Left forelimb (tissue), 1 donor: ENCODE results near the gene NNT.
"Not testable (repeated sequence)": the region's sequence is repeated elsewhere in the genome, so short reads cannot be mapped to it uniquely, and the experiment has no call there.

ENCODE experiments used
- DNase-seq: peaks from one replicate; pipeline ENCODE4 v3.0.0-alpha.2; 2018; ENCODE audit warnings: low spot score

Gene NNT

DNA sequence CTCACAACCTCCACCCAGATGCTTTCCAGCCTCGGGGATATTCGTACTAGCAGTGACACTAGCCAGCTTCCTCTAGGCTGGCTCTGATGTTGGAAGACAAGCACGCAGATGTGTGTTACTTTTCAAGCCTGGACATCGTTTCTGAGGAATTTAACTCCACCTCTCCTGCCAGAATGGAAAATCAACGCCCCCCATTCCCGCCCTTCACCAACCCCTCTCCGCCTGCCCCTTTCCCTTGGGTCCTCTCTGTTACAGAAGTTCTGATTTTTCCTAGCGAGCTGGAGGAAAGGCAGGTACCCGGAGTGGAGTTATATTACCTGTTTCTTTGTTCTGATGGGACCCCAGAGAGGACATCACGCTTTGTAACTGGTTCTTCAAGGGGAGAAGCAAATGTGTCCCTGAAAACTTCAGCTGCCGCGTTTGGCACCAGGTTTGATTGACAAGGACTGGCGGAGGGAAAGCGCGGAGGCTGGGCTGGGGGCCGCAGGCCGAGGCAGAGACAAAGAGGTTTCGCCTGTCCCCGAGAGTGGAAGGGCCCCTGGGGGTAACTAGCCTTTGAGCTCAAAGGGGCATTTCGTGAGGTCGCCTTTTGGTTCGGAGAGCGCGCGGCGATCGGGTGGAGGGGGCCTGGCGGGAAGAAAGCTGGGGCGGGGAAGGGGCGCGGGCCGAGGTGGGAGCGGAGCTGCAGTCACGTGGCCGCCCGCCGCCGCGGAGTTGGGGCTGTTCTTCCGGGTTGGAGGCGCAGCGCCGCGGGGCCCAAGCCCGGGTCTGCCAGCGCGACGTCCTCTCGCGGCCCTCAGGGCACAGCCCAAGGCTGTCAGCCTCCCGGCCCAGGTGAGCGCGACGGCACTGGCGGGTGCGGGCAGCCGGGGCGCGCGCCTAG, at the start of gene NNT:
NNT (plus strand) TSS at position 720 of the 883 bp plus-strand sequence. CDS start 6,016 bp downstream, outside the sequence.
- peak; percentile 90 for DNase-seq

DNA sequence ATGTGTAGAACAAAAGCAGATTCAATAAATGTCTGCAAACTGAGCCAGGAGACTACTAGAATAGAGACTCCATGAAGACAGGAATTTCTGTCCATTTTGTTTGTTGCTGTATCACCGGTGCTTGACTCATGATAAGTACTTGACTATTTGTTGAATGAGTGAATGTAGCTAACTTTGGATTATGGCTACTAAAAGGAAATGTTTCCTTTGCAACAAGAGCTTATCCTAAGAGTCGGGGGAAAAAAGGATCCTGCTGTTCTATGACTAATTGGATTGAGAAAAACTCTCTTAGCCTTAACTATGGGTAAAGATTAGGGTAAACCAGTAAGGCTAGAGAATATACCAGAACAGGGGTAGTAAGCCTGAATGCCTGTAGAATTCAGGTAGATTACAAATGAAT, 49.6 kb upstream of the NNT start:
- DNase-seq: no peak

DNA sequence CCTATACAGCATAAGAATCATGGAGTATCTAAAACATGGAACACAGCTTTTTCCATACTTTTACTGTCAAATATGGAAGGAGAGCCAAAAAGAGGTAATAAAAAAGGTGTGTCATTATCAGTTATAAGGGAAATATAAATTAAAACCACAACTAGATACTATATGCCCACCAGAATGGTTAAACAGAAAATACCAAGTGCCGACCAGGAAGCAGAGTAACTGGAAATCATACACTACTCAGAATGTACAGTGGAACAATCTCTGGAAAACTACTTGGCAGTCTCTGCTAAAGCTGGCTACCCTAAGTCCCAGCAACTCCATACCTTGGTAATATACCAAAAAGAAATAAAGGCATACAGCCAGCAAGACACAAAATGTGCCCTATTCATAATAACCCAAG, 48.5 kb upstream of the NNT start:
- DNase-seq: no peak

- DNase-seq: peak; percentile 76
Observed at GRCh38 chr5:43555895-43556606, 46.9 kb upstream of the NNT start.

- not testable (repeated sequence) for DNase-seq
Observed at GRCh38 chr5:43556607-43556856, 46.4 kb upstream of the NNT start.

- peak; percentile 92 for DNase-seq
Observed at GRCh38 chr5:43556857-43557542, 46.0 kb upstream of the NNT start, which contains the start of gene PAIP1. Gene PAIP1, minus strand, starts transcription at chr5:43557077. Its CDS starts 231 bp downstream, at chr5:43556846.

DNA sequence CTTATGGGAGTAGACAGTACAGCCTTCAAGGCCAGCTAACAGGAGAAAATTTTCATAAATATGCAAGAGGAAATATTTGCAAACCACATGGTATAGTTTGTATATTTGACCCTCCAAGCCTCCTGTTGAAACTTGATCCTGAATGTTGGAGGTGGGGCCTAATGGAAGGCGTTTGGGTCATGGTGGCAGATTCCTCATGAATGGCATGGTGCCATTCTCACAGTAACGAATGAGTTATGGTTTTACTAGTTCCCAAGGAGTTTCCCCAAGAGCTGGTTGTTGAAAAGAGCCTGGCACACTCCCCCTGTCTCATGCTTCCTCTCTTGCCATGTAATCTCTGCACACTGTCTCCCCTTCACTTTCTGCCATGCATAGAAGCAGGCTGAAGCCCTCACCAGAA, 42.9 kb upstream of the NNT start:
- DNase-seq: no peak

DNA sequence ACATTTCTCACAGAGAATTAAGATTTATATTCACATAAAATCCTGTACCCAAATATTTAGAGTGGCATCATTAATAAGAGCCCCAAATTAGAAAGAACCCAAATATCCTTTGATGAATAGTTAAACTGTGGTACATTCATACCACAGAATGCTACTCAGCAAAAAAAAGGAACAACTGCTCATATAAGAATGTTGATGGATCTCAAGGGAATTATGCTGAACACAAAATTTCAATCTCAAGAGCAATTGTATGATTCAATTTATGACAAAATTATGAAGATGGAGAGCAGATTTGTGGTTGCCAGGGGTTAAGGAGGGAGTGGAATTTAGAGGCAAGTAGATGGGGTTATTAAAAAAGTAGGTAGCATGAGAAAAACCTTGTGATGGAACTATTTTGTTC, 41.6 kb upstream of the NNT start:
- no peak for DNase-seq

- DNase-seq: no peak
Observed at GRCh38 chr5:43563321-43563720, 39.7 kb upstream of the NNT start.

- no peak for DNase-seq
Observed at GRCh38 chr5:43564289-43564850, 38.6 kb upstream of the NNT start.

GRCh38 chr5:43565043-43565442, 37.9 kb upstream of the NNT start:
- DNase-seq: no peak

GRCh38 chr5:43567967-43568366, 35.0 kb upstream of the NNT start:
- no peak for DNase-seq

- DNase-seq: no peak
Observed at GRCh38 chr5:43569236-43569746, 33.7 kb upstream of the NNT start.

- no peak for DNase-seq
Observed at GRCh38 chr5:43570450-43571158, 32.4 kb upstream of the NNT start.

DNA sequence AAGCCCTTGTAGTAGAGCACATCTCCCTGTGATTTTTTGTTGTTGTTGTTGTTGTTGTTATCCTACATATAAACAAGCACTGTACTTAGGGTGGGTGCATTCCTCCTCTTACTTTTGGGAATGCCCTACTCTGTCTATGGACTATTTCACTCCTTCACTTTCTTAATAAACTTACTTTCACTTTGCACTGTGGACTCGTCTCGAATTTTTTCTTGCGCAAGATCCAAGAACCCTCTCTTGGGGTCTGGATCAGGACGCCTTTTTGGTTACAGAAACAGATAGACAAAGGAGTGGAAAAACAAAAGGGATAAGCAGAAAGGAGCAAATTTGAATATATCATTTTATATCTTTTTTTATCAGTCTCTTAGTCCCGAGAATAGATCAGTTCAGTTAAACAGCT, 31.7 kb upstream of the NNT start:
- no peak for DNase-seq

DNA sequence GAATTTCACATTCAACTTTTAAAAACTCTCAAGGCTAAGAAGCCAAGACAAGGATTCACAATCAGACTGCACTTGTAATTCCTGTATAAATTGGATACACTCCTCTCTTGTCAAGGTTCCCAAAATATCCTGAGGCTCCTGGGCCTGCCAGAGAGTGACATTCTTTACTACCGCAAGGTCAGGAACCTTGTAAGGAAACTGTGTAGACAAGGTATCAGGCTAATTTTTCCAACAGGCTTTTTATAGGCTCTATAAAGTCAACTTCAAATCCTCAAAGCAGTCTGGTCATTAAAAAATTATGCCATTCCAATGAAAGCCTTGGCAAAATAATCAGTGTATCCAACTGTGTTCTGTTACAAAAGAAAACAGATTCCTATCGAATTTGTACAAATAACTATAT, 30.6 kb upstream of the NNT start:
- no peak for DNase-seq

DNA sequence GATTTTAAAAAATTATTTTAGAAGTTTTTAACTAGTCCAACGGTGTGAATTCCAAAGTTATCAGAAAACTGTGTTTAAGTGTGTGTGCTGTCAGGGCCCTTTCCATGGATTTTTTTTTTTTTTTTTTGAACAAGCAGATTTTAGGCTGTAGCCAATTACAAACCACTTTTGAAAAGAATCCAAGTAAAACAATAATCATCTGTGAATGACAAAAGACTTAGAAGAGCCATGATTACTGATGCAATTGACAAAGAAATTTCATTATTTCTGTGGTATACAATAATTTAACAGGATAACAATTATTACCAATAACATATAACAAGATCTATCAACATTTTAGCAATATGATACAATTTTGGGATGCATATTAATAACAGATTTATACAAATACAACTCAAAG, 29.9 kb upstream of the NNT start:
- no peak for DNase-seq

DNA sequence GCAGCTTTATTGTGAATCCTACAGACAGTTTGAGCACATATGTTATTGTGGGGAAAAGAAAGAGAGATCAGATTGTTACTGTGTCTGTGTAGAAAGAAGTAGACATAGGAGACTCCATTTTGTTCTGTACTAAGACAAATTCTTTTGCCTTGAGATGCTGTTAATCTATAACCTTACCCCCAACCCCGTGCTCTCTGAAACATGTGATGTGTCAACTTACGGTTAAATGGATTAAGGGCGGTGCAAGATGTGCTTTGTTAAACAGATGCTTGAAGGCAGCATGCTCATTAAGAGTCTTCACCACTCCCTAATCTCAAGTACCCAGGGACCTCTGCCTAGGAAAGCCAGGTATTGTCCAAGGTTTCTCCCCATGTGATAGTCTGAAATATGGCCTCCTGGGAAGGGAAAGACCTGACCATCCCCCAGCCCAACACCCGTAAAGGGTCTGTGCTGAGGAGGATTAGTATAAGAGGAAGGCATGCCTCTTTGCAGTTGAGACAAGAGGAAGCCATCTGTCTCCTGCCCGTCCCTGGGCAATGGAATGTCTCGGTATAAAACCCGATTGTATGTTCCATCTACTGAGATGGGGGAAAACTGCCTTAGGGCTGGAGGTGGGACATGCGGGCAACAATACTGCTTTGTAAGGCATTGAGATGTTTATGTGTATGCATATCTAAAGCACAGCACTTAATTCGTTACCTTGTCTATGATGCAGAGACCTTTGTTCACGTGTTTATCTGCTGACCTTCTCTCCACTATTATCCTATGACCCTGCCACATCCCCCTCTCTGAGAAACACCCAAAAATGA, 22.4 kb upstream of the NNT start:
- DNase-seq: not testable (repeated sequence)

DNA sequence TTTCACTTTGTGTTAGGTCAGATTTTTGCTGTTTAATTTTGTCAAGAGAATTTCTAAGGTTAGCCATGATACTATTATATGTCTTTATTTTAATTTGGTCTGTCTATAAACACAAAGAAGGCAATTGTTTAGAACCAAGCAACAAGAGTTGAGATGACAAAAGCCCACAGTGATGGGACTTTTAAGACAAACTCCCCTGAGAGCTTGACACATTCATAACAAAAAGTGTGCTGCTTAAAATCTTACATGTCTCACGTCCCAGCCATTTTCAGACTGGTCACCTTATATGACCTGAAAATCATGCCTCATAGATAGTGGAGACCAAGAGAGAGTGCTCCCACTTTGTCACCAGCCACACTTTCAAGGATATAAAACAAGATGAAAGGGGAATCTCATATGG, 21.6 kb upstream of the NNT start:
- no peak for DNase-seq

GRCh38 chr5:43582082-43583005, 20.6 kb upstream of the NNT start:
- DNase-seq: no peak
